Smooth muscle cell of the umbilical artery (primary cell): ENCODE measurements around the gene HAX1. TPM values are rescaled to one million over a fixed set of nuclear protein-coding genes. Genes with fewer than 3 reads are reported as not detected.

Source experiments
- total RNA-seq: library from RNA; depleted of rRNA; stranded (reverse); fragments of >200 nt; gene quantifications from 2 replicates; pipeline ENCODE4 v1.2.3, GENCODE V29; 2014

Gene HAX1
- 68.2 and 117 TPM in 2 replicates for total RNA-seq

DNA sequence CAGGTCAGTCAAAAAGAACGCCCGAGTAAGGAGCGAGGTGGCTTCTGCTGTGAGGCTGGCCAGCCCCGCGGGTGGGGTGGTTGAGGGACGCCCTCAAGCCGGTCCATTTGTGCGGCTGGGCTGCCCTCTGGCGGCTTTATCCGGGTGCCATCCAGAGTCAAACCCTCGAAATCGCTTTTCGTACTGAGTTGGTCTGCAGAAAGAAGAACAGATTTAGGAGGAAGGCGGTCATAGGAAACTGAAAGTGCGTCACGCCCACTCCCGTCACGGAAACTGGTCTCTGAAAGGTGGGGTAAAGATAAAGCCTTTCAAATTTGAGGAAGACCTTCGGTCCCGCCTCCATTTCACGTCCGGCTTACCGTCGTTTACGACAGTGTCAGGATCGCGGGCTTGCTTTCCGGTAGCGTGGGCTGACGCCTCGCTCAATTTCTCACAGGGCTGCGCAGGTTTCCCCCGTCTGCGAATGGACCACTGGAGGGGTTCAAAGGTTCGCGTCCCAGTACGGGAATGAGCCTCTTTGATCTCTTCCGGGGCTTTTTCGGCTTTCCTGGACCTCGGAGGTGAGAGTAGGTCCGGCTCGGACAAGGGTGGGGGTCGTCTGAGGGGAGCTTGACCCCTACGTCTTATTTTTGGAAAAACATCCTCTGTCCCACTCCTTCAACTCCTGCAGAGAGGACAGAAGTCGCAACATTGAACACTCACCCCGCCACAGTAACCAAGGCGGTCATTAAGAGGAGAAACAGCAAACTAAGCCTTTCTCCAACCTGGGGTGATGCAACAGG is at the start of gene HAX1:
Gene HAX1, plus strand, starts transcription at position 413 of the 782 bp plus-strand sequence. Its CDS starts 95 bp downstream, at position 508.

DNA sequence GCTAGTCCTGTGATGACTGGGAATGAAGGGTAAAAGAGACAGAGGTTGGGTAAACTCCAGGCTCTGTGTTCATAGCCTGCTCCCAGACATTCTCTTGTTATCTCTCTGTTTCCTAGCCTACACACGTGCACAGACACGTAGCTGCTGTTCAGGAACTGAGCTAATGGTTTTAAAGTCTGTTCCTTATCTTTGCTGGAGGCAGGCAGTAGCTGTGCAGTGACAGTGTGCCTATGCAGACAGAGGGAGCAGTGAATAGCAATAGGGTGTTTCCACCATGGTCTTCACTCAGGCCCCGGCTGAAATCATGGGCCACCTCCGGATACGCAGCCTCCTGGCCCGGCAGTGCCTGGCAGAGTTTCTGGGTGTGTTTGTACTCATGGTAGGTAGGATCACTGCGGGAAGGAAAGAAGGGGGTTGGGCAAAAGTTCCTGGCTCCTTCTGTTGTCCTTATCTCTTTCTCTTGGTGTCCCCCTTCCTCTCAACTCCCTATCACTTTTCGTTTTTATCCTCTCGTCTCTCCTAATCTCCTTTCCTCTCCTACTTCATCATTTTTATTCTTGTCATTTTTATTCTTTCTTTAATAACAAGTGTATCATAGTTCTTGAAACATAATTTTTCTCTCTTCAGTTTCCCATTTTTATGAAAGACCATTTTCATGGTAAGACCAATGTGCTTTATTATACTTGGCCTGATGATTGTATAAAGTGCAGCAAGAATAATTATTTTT is 48.6 kb downstream of the HAX1 start, which contains the start of gene AQP10:
Gene AQP10, plus strand, starts transcription at position 212 of the 727 bp plus-strand sequence. Its CDS starts 63 bp downstream, at position 275.

DNA sequence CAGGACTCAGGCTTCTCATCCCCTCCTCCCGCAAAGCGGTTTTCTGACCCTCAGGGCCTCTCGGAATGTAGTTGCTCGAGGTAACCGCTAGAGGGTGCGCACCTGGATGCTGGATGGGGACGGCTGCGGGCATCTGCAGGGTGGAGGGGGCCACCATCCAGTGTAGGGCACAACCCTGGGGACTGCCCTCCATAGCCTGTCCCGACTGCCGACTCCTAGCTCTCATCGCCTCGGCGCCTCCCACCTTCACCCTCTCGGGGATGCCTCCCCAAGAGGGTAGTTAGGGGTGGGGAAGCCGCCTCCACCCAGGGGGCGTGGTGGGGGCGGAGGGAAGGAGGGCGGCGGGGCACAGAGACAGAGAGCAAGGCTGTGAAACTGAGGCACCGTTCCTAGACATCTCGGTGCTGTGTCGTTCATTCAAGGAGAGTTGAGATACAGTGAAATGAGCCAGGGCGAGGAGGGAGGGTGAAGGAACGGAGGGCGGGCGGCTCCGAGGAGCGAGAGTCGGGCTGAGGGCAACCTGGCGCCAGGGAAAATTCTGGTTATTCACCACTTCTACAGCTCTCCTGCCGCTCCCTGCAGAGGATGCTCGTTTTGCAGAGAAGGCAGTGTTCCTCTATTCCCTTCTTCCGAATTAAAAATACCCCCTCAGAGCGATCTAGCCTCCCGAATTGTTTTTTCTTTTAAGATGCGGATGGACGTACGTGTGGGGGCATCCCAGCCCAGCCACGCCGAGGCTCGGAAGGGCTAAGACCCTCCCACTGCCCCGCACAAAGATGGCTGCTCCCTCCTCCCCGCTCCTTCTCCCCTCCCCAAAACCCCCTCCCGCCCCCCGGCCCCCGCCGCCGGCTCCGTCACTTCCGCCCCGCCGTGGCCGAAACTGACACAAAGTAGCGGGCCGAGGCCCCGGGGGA is 52.5 kb downstream of the HAX1 start, which contains the start of gene ATP8B2:
Gene ATP8B2, plus strand, starts transcription at position 857 of the 914 bp plus-strand sequence. CDS start 2,617 bp downstream, outside the sequence.

Other genes starting within 250 kb of the HAX1 start
- under 0.01 and 0.05 TPM in 2 replicates for gene NUP210L, start 117.6 kb upstream of the HAX1 start, total RNA-seq
- 382 and 1,181 TPM in 2 replicates for gene TPM3, start 80.5 kb upstream of the HAX1 start, total RNA-seq
- not detected in 2 replicates for gene CFAP141, start 66.3 kb upstream of the HAX1 start, total RNA-seq
- gene UBAP2L, start 51.7 kb upstream of the HAX1 start, total RNA-seq, result 46.3 and 122 TPM in 2 replicates
- gene AQP10, start 48.5 kb downstream of the HAX1 start, total RNA-seq, result 0.05 TPM in 1 of 2 replicates, not detected in the other
- gene ATP8B2, start 52.9 kb downstream of the HAX1 start, total RNA-seq, result 144 and 176 TPM in 2 replicates
- 0.30 and 1.1 TPM in 2 replicates for gene IL6R, start 132.7 kb downstream of the HAX1 start, total RNA-seq
- gene TDRD10, start 229.6 kb downstream of the HAX1 start, total RNA-seq, result not detected in 2 replicates
- gene SHE, start 229.8 kb downstream of the HAX1 start, total RNA-seq, result under 0.01 and 0.05 TPM in 2 replicates